ENCODE results near the gene SLC16A3.
A peak's percentile ranks its signal among the peaks of the same experiment; 100 is the strongest.
"Not testable (repeated sequence)": the region's sequence is repeated elsewhere in the genome, so short reads cannot be mapped to it uniquely, and the experiment has no call there.

Gene SLC16A3

GRCh38 chr17:82228842-82229697 lies at the start of gene SLC16A3:
Gene SLC16A3 (plus strand): TSS chr17:82229042. CDS start chr17:82236009, 6,967 bp downstream.
- DNase-seq (ENCODE audit: low spot score): peak; percentile 73

- DNase-seq (ENCODE audit: low spot score): no peak
Observed at GRCh38 chr17:82179412-82179811, 49.4 kb upstream of the SLC16A3 start.

GRCh38 chr17:82179946-82180475 lies 48.8 kb upstream of the SLC16A3 start:
- no peak for DNase-seq (ENCODE audit: low spot score)

GRCh38 chr17:82180776-82181528 lies 47.9 kb upstream of the SLC16A3 start:
- no peak for DNase-seq (ENCODE audit: low spot score)

GRCh38 chr17:82184761-82185160 lies 44.1 kb upstream of the SLC16A3 start:
- DNase-seq (ENCODE audit: low spot score): no peak

- no peak for DNase-seq (ENCODE audit: low spot score)
Observed at GRCh38 chr17:82186221-82186620, 42.6 kb upstream of the SLC16A3 start.

- no peak for DNase-seq (ENCODE audit: low spot score)
Observed at GRCh38 chr17:82187500-82187899, 41.3 kb upstream of the SLC16A3 start.

- DNase-seq (ENCODE audit: low spot score): no peak
Observed at GRCh38 chr17:82188001-82188961, 40.6 kb upstream of the SLC16A3 start.

- not testable (repeated sequence) for DNase-seq (ENCODE audit: low spot score)
Observed at GRCh38 chr17:82193050-82193449, 35.8 kb upstream of the SLC16A3 start.

GRCh38 chr17:82193520-82194220 lies 35.2 kb upstream of the SLC16A3 start:
- DNase-seq (ENCODE audit: low spot score): no peak

GRCh38 chr17:82194765-82195164 lies 34.1 kb upstream of the SLC16A3 start:
- DNase-seq (ENCODE audit: low spot score): no peak

- DNase-seq (ENCODE audit: low spot score): no peak
Observed at GRCh38 chr17:82195675-82196672, 32.9 kb upstream of the SLC16A3 start.

GRCh38 chr17:82198092-82198491 lies 30.8 kb upstream of the SLC16A3 start:
- DNase-seq (ENCODE audit: low spot score): no peak

- no peak for DNase-seq (ENCODE audit: low spot score)
Observed at GRCh38 chr17:82199496-82199895, 29.3 kb upstream of the SLC16A3 start.

- no peak for DNase-seq (ENCODE audit: low spot score)
Observed at GRCh38 chr17:82200135-82200534, 28.7 kb upstream of the SLC16A3 start.

GRCh38 chr17:82200743-82201497 lies 27.9 kb upstream of the SLC16A3 start:
- DNase-seq (ENCODE audit: low spot score): no peak

GRCh38 chr17:82201498-82201910 lies 27.3 kb upstream of the SLC16A3 start:
- DNase-seq (ENCODE audit: low spot score): no peak

GRCh38 chr17:82202981-82203380 lies 25.9 kb upstream of the SLC16A3 start:
- no peak for DNase-seq (ENCODE audit: low spot score)

GRCh38 chr17:82203920-82204319 lies 24.9 kb upstream of the SLC16A3 start:
- DNase-seq (ENCODE audit: low spot score): no peak
